Panc1 (cell line): ENCODE data around the gene CLCC1. TPM values are rescaled to one million over a fixed set of nuclear protein-coding genes. Genes with fewer than 3 reads are reported as not detected.

ENCODE experiments used
- ATAC-seq: fragments of 200-7000 bp; cut with Tn5 transposase; 2 replicates; pipeline ENCODE4 v1.9.1; 2020; ENCODE audit warnings: mild to moderate bottlenecking, moderate library complexity
- BruUV-seq: library from RNA; stranded (reverse); fragments of 400-500 nt; replicated peaks from 2 replicates; lab custom pipeline; 2021; lab: Mats Ljungman, UMichigan
- CTCF ChIA-PET: fragments of 300-600 bp; sonication (Branson Sonifier 250); formaldehyde crosslinking; loops from one replicate; lab custom pipeline; 2022; ENCODE audit warnings: antibody characterized with exemption; lab: Charles Lee
- POLR2A ChIA-PET: fragments of 300-600 bp; sonication (Branson Sonifier 250); formaldehyde crosslinking; loops from one replicate; lab custom pipeline; 2022; ENCODE audit warnings: antibody characterized with exemption; lab: Charles Lee
- DNase-seq: peaks from one replicate; pipeline ENCODE4 v3.0.0-alpha.2; 2010; ENCODE audit warnings: low read depth, low spot score
- H3K27ac ChIP-seq: 2 replicates; pipeline ENCODE4 v1.5.1; 2011; ENCODE audit warnings: mild to moderate bottlenecking, low read length, inconsistent platforms
- H3K27me3 ChIP-seq: fragments of 200-500 bp; sonication (Bioruptor generic); 2 replicates; pipeline ENCODE4 v1.6.0; 2014; ENCODE audit warnings: low read length, inconsistent platforms; ENCODE audit not compliant: control insufficient read depth, insufficient read depth
- H3K36me3 ChIP-seq: fragments of 200-500 bp; sonication (Bioruptor generic); 2 replicates; pipeline ENCODE4 v1.5.1; 2014; ENCODE audit warnings: inconsistent platforms, mild to moderate bottlenecking, low read length, moderate library complexity; ENCODE audit not compliant: control insufficient read depth, insufficient read depth
- H3K4me1 ChIP-seq: 2 replicates; pipeline ENCODE4 v1.5.1; 2011; ENCODE audit warnings: inconsistent platforms, mild to moderate bottlenecking, low read length, moderate library complexity; ENCODE audit not compliant: control insufficient read depth, insufficient read depth
- H3K4me3 ChIP-seq, 2 experiments: 2 replicates each; pipeline ENCODE4 v1.5.1; 2011 to 2012; ENCODE audit warnings: low read depth in 2 of 2, low read length in 2 of 2, mild to moderate bottlenecking in 2 of 2, inconsistent platforms in 1 of 2, moderate library complexity in 1 of 2
- H3K9me3 ChIP-seq: fragments of 200-500 bp; sonication (Bioruptor generic); 2 replicates; pipeline ENCODE4 v1.5.1; 2014; ENCODE audit warnings: low read depth, mild to moderate bottlenecking, inconsistent platforms, low read length, moderate library complexity; ENCODE audit not compliant: control insufficient read depth, insufficient read depth
- POLR2AphosphoS5 ChIP-seq: IDR thresholded peaks from 2 replicates; pipeline ENCODE4 v1.6.1; 2012; ENCODE audit warnings: mild to moderate bottlenecking, low read depth, low read length, moderate library complexity
- SIN3A ChIP-seq: IDR thresholded peaks from 2 replicates; pipeline ENCODE4 v1.6.1; 2012; ENCODE audit warnings: low read depth, mild to moderate bottlenecking, low read length, moderate library complexity, borderline replicate concordance; ENCODE audit not compliant: insufficient read depth
- TCF7L2 ChIP-seq: IDR thresholded peaks from 2 replicates; pipeline ENCODE4 v1.6.1; 2011; ENCODE audit warnings: mild to moderate bottlenecking, low read depth, low read length, inconsistent platforms
- in situ Hi-C: cut with HindIII; loops from 2 replicates; pipeline ENCODE4 v1.10.0; 2016; ENCODE audit warnings: low sequenced_read_pairs, low pct_unique_long_range_greater_than_20kb
- intact Hi-C: fragments of 100-400 bp; cut with micrococcal nuclease; formaldehyde crosslinking; loops from one replicate; pipeline ENCODE4 v1.10.0; 2022; ENCODE audit not compliant: unreplicated experiment
- total RNA-seq: library from RNA; stranded (reverse); gene quantifications from one replicate; pipeline ENCODE4 v1.2.1, GENCODE V29; 2021; ENCODE audit not compliant: unreplicated experiment
- TF ChIP-seq, protein P1 (sequence below): fragments of 450-650 bp; IDR thresholded peaks from 2 replicates; pipeline ENCODE4 v1.5.1; 2017; ENCODE audit warnings: mild to moderate bottlenecking
- TF ChIP-seq, protein P2 (sequence below), 2 experiments: IDR thresholded peaks; 2 replicates each; pipeline ENCODE4 v1.6.1; 2011 to 2012; ENCODE audit warnings: low read depth in 2 of 2, control low read depth in 1 of 2, low read length in 1 of 2, mild to moderate bottlenecking in 1 of 2, moderate library complexity in 1 of 2; ENCODE audit not compliant: insufficient read depth in 1 of 2

CLCC1 gene
- total RNA-seq, 1 experiment from 2014 or later = 28.4 TPM

DNA sequence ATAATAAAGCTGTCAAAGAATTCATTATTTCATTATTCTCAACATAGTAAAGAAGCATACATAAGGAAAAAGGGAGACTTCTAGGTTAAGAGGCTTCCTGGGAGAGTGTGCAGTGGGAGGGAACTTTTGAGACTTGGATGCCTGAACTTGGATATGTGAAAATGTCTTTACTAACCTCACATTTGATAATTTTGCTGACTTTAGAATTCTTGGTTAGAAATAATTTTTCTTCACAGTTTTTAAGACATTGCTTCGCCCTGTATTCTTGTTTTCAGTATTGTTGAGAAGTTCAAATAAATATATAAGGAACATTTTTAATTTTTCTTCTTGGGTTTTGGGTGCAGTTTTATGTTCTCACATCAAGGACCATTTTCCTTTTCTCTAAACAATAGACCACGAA lies 46.5 kb downstream of the CLCC1 start:
- CTCF ChIA-PET = no interaction called here
- no peak overlapping the region for H3K27ac ChIP-seq

More for the DNA sequence above, 46.5 kb downstream of the CLCC1 start:
- POLR2A ChIA-PET = no interaction called here
- H3K9me3 ChIP-seq = no peaks in the 10 kb centered on the region
- TF ChIP-seq POLR2AphosphoS5 = no peak
- TF ChIP-seq, protein P1, sequence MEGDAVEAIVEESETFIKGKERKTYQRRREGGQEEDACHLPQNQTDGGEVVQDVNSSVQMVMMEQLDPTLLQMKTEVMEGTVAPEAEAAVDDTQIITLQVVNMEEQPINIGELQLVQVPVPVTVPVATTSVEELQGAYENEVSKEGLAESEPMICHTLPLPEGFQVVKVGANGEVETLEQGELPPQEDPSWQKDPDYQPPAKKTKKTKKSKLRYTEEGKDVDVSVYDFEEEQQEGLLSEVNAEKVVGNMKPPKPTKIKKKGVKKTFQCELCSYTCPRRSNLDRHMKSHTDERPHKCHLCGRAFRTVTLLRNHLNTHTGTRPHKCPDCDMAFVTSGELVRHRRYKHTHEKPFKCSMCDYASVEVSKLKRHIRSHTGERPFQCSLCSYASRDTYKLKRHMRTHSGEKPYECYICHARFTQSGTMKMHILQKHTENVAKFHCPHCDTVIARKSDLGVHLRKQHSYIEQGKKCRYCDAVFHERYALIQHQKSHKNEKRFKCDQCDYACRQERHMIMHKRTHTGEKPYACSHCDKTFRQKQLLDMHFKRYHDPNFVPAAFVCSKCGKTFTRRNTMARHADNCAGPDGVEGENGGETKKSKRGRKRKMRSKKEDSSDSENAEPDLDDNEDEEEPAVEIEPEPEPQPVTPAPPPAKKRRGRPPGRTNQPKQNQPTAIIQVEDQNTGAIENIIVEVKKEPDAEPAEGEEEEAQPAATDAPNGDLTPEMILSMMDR = no peak
- TF ChIP-seq, protein P2, sequence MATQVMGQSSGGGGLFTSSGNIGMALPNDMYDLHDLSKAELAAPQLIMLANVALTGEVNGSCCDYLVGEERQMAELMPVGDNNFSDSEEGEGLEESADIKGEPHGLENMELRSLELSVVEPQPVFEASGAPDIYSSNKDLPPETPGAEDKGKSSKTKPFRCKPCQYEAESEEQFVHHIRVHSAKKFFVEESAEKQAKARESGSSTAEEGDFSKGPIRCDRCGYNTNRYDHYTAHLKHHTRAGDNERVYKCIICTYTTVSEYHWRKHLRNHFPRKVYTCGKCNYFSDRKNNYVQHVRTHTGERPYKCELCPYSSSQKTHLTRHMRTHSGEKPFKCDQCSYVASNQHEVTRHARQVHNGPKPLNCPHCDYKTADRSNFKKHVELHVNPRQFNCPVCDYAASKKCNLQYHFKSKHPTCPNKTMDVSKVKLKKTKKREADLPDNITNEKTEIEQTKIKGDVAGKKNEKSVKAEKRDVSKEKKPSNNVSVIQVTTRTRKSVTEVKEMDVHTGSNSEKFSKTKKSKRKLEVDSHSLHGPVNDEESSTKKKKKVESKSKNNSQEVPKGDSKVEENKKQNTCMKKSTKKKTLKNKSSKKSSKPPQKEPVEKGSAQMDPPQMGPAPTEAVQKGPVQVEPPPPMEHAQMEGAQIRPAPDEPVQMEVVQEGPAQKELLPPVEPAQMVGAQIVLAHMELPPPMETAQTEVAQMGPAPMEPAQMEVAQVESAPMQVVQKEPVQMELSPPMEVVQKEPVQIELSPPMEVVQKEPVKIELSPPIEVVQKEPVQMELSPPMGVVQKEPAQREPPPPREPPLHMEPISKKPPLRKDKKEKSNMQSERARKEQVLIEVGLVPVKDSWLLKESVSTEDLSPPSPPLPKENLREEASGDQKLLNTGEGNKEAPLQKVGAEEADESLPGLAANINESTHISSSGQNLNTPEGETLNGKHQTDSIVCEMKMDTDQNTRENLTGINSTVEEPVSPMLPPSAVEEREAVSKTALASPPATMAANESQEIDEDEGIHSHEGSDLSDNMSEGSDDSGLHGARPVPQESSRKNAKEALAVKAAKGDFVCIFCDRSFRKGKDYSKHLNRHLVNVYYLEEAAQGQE (IDR thresholded peaks at IDR 0.05; ENCODE audit: insufficient read depth in 1 of 2, low read depth in 2 of 2, low read length in 1 of 2) = no peak
- no peak for TF ChIP-seq SIN3A
- TF ChIP-seq TCF7L2 = no peak
- H3K4me1 ChIP-seq = no peaks in the 10 kb centered on the region
- in situ Hi-C loops = no loop called here
- no peak overlapping the region for H3K4me3 ChIP-seq
- peaks cover 8% of the 10 kb centered on the region; the same call in 1 of the 2 replicates for H3K36me3 ChIP-seq
- intact Hi-C loops = no loop called here
- BruUV-seq = no TSS peak
- H3K27me3 ChIP-seq = no peaks in the 10 kb centered on the region
- DNase-seq (no peak), ATAC-seq (no peak)

Other genes with a start within 250 kb of the CLCC1 start
- gene STXBP3, start 216.8 kb downstream of the CLCC1 start, total RNA-seq = 27.7 TPM
- gene AKNAD1, start 106.4 kb downstream of the CLCC1 start, total RNA-seq = 0.26 TPM
- 36.3 TPM for gene GPSM2, start 86.5 kb downstream of the CLCC1 start, total RNA-seq
- 9.6 TPM for gene WDR47, start 78.6 kb upstream of the CLCC1 start, total RNA-seq
- gene TAF13, start 112.5 kb upstream of the CLCC1 start, total RNA-seq = 28.9 TPM
- 18.1 TPM for gene TMEM167B, start 127.3 kb upstream of the CLCC1 start, total RNA-seq
- gene ELAPOR1, start 150.6 kb upstream of the CLCC1 start, total RNA-seq = 0.28 TPM